ENCODE measurements around the gene PPP2R5C. TPM values are rescaled to one million over a fixed set of nuclear protein-coding genes. Genes with fewer than 3 reads are reported as not detected.
A peak's percentile ranks its signal among the peaks of the same experiment; 100 is the strongest.

Gene PPP2R5C
- total RNA-seq, 1 donor from 2014 or later, result 60.3 TPM

- peak in 1 of 2 donors; percentile 14 for DNase-seq (ENCODE audit: low read depth in 2 of 2)
These were observed 100.7 kb downstream of the PPP2R5C start for GRCh38 chr14:101862177-101862576.

GRCh38 chr14:101862711-101863110 lies 101.2 kb downstream of the PPP2R5C start:
- DNase-seq (ENCODE audit: low read depth in 2 of 2), result no peak

GRCh38 chr14:101865288-101865687 lies 103.8 kb downstream of the PPP2R5C start:
- DNase-seq (ENCODE audit: low read depth in 2 of 2), result no peak

- no peak for DNase-seq (ENCODE audit: low read depth in 2 of 2)
These were observed 106.3 kb downstream of the PPP2R5C start for GRCh38 chr14:101867854-101868253.

- DNase-seq (ENCODE audit: low read depth in 2 of 2), result no peak
These were observed 107.7 kb downstream of the PPP2R5C start for GRCh38 chr14:101869217-101869616.

- no peak for DNase-seq (ENCODE audit: low read depth in 2 of 2)
These were observed 108.9 kb downstream of the PPP2R5C start for GRCh38 chr14:101870273-101870939.

GRCh38 chr14:101872346-101872745 lies 110.8 kb downstream of the PPP2R5C start:
- no peak for DNase-seq (ENCODE audit: low read depth in 2 of 2)

GRCh38 chr14:101873076-101873825 lies 111.7 kb downstream of the PPP2R5C start:
- no peak for DNase-seq (ENCODE audit: low read depth in 2 of 2)

- peak in 1 of 2 donors; percentile 16 for DNase-seq (ENCODE audit: low read depth in 2 of 2)
These were observed 112.5 kb downstream of the PPP2R5C start for GRCh38 chr14:101873991-101874390.

- DNase-seq (ENCODE audit: low read depth in 2 of 2), result no peak
These were observed 113.7 kb downstream of the PPP2R5C start for GRCh38 chr14:101875041-101875726.

GRCh38 chr14:101875727-101876554 lies 114.4 kb downstream of the PPP2R5C start:
- DNase-seq (ENCODE audit: low read depth in 2 of 2), result peak; percentile 6 to 27

- DNase-seq (ENCODE audit: low read depth in 2 of 2), result peak; percentile 100
These were observed 115.0 kb downstream of the PPP2R5C start for GRCh38 chr14:101876555-101876938.

- no peak for DNase-seq (ENCODE audit: low read depth in 2 of 2)
These were observed 116.3 kb downstream of the PPP2R5C start for GRCh38 chr14:101877766-101878165.

GRCh38 chr14:101878211-101878821 lies 116.8 kb downstream of the PPP2R5C start:
- DNase-seq (ENCODE audit: low read depth in 2 of 2), result no peak

- no peak for DNase-seq (ENCODE audit: low read depth in 2 of 2)
These were observed 117.5 kb downstream of the PPP2R5C start for GRCh38 chr14:101878822-101879528.

GRCh38 chr14:101879529-101880336 lies 118.2 kb downstream of the PPP2R5C start:
- no peak for DNase-seq (ENCODE audit: low read depth in 2 of 2)

GRCh38 chr14:101881426-101881825 lies 119.9 kb downstream of the PPP2R5C start:
- DNase-seq (ENCODE audit: low read depth in 2 of 2), result no peak

- no peak for DNase-seq (ENCODE audit: low read depth in 2 of 2)
These were observed 120.8 kb downstream of the PPP2R5C start for GRCh38 chr14:101882141-101882935.
